Stimulated activated CD4-positive, alpha-beta T cell treated with anti-CD3 and anti-CD28 coated beads, Interleukin-12 subunit alpha, Interleukin-12 subunit beta, amount 100 ng/mL, for 4 hours (primary cell): Measurements from ENCODE around the gene GPR82.
"Not testable (repeated sequence)": the region's sequence is repeated elsewhere in the genome, so short reads cannot be mapped to it uniquely, and the experiment has no call there.

Experiments used
- DNase-seq: peaks from one replicate; pipeline ENCODE4 v3.0.0-alpha.2; 2020

The GPR82 gene

DNA sequence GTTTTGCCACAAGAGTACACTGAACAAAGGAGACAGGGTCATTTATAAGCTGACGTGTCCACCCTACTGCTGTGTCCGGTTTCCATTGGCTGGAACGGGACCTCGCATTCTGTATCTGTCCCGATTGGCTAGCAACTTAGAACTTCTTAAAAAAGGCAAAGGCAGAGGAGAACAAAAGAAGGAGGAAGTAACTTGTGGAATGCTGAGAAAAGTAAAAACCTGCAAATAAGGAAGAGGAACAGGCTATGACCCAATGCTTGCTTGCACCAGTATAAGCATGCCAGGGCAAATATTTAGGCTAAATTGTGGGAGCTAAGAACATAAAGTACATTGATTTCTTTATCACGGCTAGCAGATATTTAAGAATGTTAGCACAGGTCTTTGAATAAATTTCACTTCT lies 4.4 kb upstream of the GPR82 start:
- not testable (repeated sequence) for DNase-seq

- no peak for DNase-seq
These were observed 3.7 kb upstream of the GPR82 start for GRCh38 chrX:41720125-41720779.

DNA sequence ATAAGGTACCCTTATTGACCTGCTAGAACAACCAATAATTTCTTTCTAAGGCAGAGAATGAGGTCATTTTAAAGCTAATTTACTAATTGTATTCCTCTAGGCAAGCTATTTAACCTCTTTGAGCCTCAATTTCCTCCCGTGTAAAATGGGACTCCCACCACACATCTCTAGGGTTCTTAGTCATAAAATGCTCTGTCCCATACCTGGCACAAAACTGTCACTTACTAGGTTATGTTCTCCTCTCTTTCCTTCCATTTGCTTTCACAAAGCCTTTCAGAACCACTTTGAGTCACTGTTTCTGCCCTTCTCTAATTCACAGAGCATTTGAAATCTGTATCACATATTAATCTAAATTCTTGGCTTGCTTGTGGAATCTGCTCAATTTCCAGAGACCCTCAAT lies 2.4 kb upstream of the GPR82 start:
- DNase-seq: no peak

DNA sequence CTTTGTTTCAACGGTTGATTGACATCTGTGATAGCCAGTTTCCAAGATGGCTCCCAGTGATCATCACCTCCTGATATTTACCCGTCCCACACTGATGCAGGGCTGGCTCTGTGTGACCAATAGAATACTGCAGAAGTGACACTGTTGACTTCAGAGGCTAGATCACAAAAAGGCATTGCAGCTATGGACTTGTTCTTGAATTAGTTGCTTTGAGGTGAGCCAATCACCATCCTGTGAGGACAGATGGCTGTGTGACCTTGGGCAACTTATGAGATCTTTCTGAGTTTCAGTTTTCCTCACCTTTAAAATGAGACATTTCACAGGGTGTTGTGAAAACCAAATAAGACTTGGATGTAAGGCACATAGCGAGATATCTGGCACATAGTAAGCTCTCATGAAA lies 1.8 kb upstream of the GPR82 start:
- no peak for DNase-seq

DNA sequence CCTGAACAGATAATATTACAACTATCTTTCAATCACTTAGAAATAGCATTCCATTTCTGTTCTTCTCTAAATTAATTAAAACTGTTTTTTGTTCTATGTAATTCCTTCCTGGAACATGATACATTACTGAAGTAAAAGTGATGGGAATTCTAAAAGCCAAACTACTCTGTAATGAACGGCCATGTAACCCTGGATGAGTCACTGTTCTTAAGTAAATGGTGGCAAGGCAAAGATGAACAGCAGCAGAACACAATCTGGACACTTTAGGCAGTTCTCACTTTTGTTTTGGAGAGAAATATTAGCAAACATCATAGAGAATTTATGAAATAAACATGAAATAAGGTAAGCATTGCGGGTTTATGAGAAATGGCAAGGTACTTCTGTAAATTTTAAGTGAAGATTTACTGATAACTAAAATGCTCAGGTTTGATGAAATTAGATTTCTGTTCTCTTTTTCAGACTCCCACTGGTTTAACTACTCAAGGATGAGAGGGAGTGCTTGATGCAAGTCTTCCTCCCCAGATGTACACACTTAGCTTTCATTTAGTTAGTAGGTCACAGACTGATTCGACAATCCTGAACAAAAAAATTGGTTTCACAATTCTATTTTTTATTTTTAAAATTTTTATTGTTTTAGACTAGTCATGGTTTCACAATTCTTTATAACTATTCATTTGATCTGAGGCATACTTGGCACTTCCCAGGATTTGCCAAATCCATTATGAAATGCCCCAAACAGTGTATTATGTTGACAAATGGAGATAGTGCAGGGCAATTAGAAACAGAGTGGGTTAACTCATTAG lies 964 bp upstream of the GPR82 start:
- no peak for DNase-seq

DNA sequence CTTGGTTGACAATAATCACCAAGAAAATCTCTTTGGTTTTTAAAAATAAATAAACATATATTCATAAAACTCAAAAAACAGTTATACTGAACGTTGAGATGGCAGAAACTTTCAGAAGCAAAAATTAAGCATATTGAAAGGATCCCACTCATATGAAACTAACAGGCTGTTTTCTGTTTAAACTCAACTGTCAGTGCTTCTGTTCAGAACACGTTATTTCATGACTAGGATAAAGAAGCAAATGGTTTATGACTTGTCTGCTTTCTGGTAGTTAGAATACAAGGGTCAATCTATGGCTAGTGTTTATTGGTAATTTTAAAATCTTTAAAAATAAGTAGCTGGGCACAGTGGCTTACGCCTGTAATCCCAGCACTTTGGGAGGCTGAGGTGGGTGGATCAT lies 4.1 kb downstream of the GPR82 start:
- no peak for DNase-seq

- DNase-seq: no peak
These were observed 6.1 kb downstream of the GPR82 start for GRCh38 chrX:41730081-41730480.

DNA sequence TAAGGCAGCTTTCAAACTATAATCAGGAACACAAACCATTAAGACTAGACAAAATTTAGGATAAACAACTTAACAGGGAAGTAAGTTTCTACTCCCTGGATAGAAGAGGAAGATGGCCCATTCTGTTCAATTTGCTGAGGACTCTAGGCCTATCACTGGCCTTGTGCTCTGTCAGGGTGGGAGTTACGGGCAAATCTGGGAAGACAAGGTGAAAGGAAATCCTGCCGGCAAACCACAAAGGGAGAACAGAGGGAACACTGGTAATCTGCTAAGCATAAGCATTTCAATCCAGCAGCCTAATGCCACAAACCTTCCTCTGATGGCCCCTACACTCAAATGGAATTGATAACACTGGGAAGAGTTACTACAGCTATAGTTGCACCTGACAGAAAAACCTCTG lies 8.3 kb downstream of the GPR82 start:
- DNase-seq: no peak

DNA sequence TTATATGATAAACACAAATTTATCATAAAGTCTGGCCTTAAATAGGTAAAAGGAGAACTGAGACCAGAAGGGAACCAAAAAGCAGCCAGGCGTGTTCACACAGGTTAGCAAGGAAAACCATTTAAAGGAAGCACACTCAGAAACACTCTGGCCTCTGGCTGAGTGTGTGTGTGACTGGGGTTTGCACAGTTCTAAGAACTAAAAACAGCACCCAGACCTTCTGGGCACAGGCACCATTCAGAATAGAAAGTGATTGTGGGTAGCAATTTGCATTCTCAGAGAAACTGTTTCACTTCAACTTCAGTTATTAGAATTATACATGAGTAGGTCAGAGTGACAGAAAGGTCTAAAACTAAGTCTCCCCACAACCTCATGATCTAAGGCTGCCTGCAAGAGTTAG lies 10.0 kb downstream of the GPR82 start:
- DNase-seq: no peak

DNA sequence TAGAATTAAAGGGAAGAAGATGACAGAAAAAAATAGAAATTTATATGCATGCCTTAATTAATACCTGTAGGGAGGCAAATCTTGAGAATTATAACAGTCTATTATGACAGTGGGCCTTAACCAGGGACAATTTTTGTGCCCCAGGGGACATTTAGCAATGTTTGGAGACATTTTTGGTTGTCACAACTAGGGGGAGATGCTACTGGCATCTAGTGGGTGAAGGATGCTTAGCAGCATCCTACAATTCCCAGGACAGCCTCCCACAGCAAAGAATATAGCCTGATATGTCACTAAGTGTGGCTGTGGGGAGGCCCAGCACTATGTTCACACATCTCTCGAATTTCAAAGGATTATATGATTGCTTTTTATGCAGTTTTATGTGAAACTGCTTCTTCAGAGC lies 10.5 kb downstream of the GPR82 start:
- no peak for DNase-seq

- DNase-seq: no peak
These were observed 13.1 kb downstream of the GPR82 start for GRCh38 chrX:41737065-41737464.

GRCh38 chrX:41739871-41740270 lies 15.9 kb downstream of the GPR82 start:
- no peak for DNase-seq

DNA sequence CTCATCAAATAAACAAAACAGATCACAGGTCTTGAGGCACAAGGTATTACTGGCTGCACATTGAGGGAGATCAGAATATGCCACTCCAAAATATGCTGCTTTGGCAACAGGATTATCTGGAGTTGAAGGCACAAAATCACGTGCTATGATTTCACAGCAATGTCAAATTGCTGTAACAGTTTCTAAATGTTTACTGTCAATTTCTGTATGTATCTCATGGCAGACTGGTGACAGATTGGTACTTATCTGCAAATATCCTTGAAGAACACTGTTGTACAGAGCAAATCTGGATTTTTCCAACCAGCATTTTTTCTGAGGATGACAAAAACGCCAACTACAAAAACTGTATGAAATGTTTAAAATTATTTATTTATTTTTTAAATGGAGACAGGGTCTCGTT lies 26.7 kb downstream of the GPR82 start:
- DNase-seq: no peak

DNA sequence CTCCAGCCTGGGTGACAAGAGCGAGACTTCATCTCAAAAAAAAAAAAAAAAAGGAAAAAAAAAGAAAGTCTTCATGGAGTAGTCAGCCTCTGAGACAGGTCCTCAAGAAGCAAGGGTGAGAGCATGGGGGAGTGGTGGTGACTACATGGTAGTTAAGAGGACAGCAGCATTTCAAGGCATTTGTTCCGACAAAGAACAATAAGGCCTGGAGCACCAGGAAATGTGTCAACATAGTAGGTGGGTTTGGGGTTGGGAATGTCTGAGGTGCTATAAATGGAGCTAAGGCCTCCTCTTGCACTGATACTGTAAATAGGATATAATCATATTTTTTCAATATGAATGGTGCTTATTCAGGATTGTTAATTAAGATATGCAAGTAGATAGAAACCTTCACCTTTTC lies 34.4 kb downstream of the GPR82 start:
- no peak for DNase-seq

GRCh38 chrX:41759817-41760216 lies 35.8 kb downstream of the GPR82 start:
- no peak for DNase-seq

GRCh38 chrX:41761169-41761568 lies 37.2 kb downstream of the GPR82 start:
- DNase-seq: no peak

DNA sequence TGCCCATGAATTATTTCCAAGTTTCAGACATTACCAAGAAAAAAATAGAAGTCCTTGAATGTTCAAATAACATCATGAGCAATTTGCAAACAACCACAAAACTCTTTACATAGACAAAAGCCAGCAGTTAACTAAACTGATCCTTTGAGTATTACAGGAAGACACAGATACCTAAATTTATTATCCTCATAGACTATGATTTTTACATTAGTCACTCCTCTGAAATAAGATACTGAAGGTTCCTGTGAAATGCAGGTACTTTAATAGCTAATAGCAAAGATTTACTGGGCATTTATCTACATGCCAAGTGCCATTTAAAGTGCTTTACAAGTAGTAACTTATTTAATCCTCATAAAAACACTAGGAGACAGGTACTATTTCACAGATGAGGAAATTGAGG lies 37.7 kb downstream of the GPR82 start:
- DNase-seq: no peak

GRCh38 chrX:41779030-41779564 lies 55.1 kb downstream of the GPR82 start:
- DNase-seq: no peak
